CD8-positive, alpha-beta memory T cell (primary cell): ENCODE data around the gene COL13A1. TPM values are rescaled to one million over a fixed set of nuclear protein-coding genes. Genes with fewer than 3 reads are reported as not detected.

Source experiments
- CTCF ChIA-PET: fragments of 350-600 bp; sonication (Branson Sonifier 250); formaldehyde crosslinking; loops from one replicate; lab custom pipeline; 2021; ENCODE audit warnings: antibody characterized with exemption; lab: Charles Lee
- POLR2A ChIA-PET: fragments of 350-600 bp; sonication (Branson Sonifier 250); formaldehyde crosslinking; loops from one replicate; lab custom pipeline; 2021; ENCODE audit warnings: antibody characterized with exemption; lab: Charles Lee
- DNase-seq, 5 donors: peaks; one replicate each; pipeline versions ENCODE4 v3.0.0 to v3.0.0-alpha.2; 2020 to 2022; ENCODE audit warnings: mixed read lengths in 1 of 5
- H3K27ac ChIP-seq: one replicate; pipeline ENCODE4 v1.7.0; 2013; ENCODE audit warnings: low read depth, mild to moderate bottlenecking, low read length, moderate library complexity
- H3K27me3 ChIP-seq: 2 replicates; pipeline ENCODE4 v1.7.0; 2013; ENCODE audit warnings: low read length, mild to moderate bottlenecking; ENCODE audit not compliant: insufficient read depth, poor library complexity, severe bottlenecking
- H3K36me3 ChIP-seq: 2 replicates; pipeline ENCODE4 v1.7.0; 2013; ENCODE audit warnings: mild to moderate bottlenecking, low read length, moderate library complexity; ENCODE audit not compliant: insufficient read depth
- H3K4me1 ChIP-seq: 2 replicates; pipeline ENCODE4 v1.7.0; 2013; ENCODE audit warnings: mild to moderate bottlenecking, low read length, moderate library complexity; ENCODE audit not compliant: insufficient read depth
- H3K4me3 ChIP-seq: 2 replicates; pipeline ENCODE4 v1.7.0; 2013; ENCODE audit warnings: mild to moderate bottlenecking, low read length
- H3K9me3 ChIP-seq: 2 replicates; pipeline ENCODE4 v1.7.0; 2013; ENCODE audit warnings: mild to moderate bottlenecking, low read length
- H3K27ac Mint-ChIP-seq, 8 donors: one replicate each; pipeline ENCODE4 v1.8.0; 2020 to 2021; ENCODE audit warnings: mixed read lengths in 8 of 8, mild to moderate bottlenecking in 6 of 8, inconsistent platforms in 3 of 8, moderate library complexity in 3 of 8
- H3K27me3 Mint-ChIP-seq, 2 donors: one replicate each; pipeline ENCODE4 v1.8.0; 2020 to 2021; ENCODE audit warnings: mixed read lengths in 2 of 2, mild to moderate bottlenecking in 1 of 2, moderate library complexity in 1 of 2
- H3K36me3 Mint-ChIP-seq, 3 donors: one replicate each; pipeline ENCODE4 v1.8.0; 2020 to 2021; ENCODE audit warnings: mixed read lengths in 3 of 3, inconsistent platforms in 1 of 3, mild to moderate bottlenecking in 1 of 3
- H3K4me1 Mint-ChIP-seq, 3 donors: one replicate each; pipeline ENCODE4 v1.8.0; 2020 to 2021; ENCODE audit warnings: mixed read lengths in 3 of 3, inconsistent platforms in 1 of 3, mild to moderate bottlenecking in 1 of 3
- H3K4me3 Mint-ChIP-seq, 7 donors: one replicate each; pipeline ENCODE4 v1.8.0; 2020 to 2021; ENCODE audit warnings: mixed read lengths in 7 of 7, mild to moderate bottlenecking in 6 of 7, moderate library complexity in 4 of 7, inconsistent platforms in 2 of 7
- H3K9me3 Mint-ChIP-seq, 5 donors: one replicate each; pipeline ENCODE4 v1.8.0; 2020 to 2022; ENCODE audit warnings: mixed read lengths in 5 of 5, mild to moderate bottlenecking in 3 of 5, moderate library complexity in 2 of 5, inconsistent platforms in 1 of 5
- polyA plus RNA-seq: library from polyadenylated mRNA; unstranded; fragments of 300-500 nt; fragmentation: Illumina TruSeq; gene quantifications from one replicate; pipeline ENCODE4 v1.2.3, GENCODE V29; 2021
- total RNA-seq, 2 experiments: library from RNA; stranded (reverse); gene quantifications; one replicate each; pipeline ENCODE4 v1.2.3, GENCODE V29; 2021

Gene COL13A1
- not detected for total RNA-seq
- not detected for polyA plus RNA-seq

DNA sequence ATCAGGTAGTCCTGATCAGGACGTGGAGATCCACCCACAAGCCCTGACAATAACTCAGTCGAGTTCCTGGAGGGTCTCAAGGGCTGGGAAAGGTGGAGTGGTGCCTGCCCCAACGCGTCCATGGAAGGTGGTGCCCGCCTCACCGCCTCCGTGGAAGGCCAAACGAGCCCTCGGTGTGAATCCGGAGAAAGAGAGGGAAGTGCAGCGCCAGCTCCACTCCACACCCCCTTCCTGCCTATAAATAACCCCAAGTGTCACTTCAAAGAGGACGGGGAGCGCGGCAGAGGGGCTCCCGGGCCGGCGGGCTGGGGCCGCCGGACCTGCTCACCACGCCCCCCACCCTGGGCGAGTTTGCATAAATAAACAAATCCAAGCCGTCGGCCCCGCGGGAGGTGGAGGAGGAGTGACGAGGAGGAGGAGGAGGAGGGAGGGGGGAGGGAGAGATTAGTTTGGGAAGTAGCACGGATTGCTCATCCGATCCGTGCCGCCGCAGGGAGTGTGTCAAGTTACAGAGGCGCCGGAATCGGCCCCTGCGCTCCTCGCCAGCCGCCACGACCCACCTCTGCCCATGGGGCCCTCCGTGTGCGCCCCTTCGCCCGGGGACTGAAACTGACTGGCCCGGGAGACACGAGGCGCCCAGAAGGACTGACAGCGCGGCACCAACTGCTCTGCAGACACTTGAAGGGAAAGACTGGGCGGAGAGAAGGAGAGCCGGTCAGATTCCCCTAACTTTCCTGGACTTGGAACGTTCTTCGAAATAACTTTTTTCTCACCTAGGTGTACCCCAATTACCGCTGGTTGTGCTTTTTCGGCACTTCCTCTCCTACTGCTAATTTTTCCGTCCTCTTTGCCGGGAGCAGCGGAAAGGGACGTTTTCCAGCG lies at the start of gene COL13A1:
TSS of gene COL13A1 (plus strand) at position 473 of the 882 bp plus-strand sequence. CDS start 518 bp downstream, outside the sequence.
- H3K36me3 Mint-ChIP-seq = no peaks in the 10 kb centered on the region
- ChIA-PET POLR2A (no interaction called here), CTCF (no interaction called here)
- H3K27ac Mint-ChIP-seq = no peak within 1 kb of the TSS
- peaks cover 41 to 66% of the 10 kb centered on the region in 2 donors for H3K27me3 Mint-ChIP-seq
- Histone ChIP-seq H3K4me3 (no peak within 1 kb of the TSS), H3K4me1 (no peaks in the 10 kb centered on the region), H3K27me3 (peaks cover 14% of the 10 kb centered on the region), H3K36me3 (no peaks in the 10 kb centered on the region), H3K27ac (no peak within 1 kb of the TSS), H3K9me3 (no peaks in the 10 kb centered on the region)
- no peaks in the 10 kb centered on the region for H3K9me3 Mint-ChIP-seq
- peak within 1 kb of the TSS in 6 of 7 donors; percentile 4 to 77 (median 42) for H3K4me3 Mint-ChIP-seq
- peaks cover 7 to 16% (median 8%) of the 10 kb centered on the region in 3 donors for H3K4me1 Mint-ChIP-seq
- no peak for DNase-seq

DNA sequence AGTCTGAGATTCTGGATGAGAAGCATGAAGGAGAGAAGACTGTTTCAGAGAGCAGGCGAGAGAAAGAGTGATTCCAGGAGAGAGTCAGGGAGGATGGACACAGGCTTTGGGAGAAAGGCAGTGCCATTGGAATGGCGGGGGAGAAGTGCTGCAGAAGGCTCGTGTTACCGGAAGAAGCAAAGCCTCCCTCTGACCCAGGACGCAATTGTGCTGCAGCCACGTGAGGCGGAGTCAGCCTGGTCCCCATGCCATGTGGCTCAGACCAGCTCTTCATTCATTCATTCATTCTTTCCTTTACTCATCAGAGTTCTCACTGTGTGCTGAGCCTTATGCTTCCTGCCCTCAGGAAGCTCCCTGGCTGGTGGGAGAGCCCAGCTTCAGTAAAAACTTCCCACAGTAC lies 49.2 kb upstream of the COL13A1 start:
- Mint-ChIP-seq H3K9me3 (no peaks in the 10 kb centered on the region), H3K4me1 (no peaks in the 10 kb centered on the region), H3K27ac (no peak overlapping the region), H3K4me3 (no peak overlapping the region), H3K36me3 (peaks cover 0 to 7% (median 0%) of the 10 kb centered on the region in 3 donors), H3K27me3 (peaks cover 17 to 33% of the 10 kb centered on the region in 2 donors)
- CTCF ChIA-PET = no interaction called here
- no peak for DNase-seq
- no peak overlapping the region for H3K4me3 ChIP-seq
- no peaks in the 10 kb centered on the region for H3K4me1 ChIP-seq
- H3K36me3 ChIP-seq = no peaks in the 10 kb centered on the region
- H3K27me3 ChIP-seq = no peaks in the 10 kb centered on the region
- POLR2A ChIA-PET = interaction anchor here (0.6 kb wide), 1 partner anchor 11 kb away, joined by 4 read pairs; no protein-coding TSS in a partner anchor
- no peak overlapping the region for H3K27ac ChIP-seq
- no peaks in the 10 kb centered on the region for H3K9me3 ChIP-seq

DNA sequence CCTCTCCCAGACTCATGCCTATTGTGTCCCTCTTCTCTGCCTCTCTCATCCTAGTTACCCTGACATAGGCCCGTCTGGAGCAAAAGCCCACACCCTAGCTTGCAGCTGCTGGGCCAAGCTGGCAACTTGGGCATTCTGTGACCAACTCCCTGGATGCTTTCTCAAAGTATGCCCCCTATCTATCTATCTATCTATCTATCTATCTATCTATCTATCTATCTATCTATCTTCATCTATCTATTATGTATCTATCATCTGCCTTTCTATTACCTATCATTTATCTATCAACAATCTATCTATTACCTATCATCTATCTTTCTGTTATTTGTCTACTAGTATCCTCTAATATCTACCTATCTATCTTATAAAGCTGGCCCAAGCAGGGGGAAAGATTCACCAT lies 45.4 kb upstream of the COL13A1 start:
- Histone ChIP-seq H3K27ac (no peak overlapping the region), H3K4me3 (no peak overlapping the region), H3K9me3 (no peaks in the 10 kb centered on the region), H3K36me3 (no peaks in the 10 kb centered on the region), H3K4me1 (no peaks in the 10 kb centered on the region), H3K27me3 (no peaks in the 10 kb centered on the region)
- no peak for DNase-seq
- Mint-ChIP-seq H3K4me3 (no peak overlapping the region), H3K9me3 (no peaks in the 10 kb centered on the region), H3K36me3 (peaks cover 0 to 7% (median 0%) of the 10 kb centered on the region in 3 donors), H3K4me1 (no peaks in the 10 kb centered on the region), H3K27me3 (peaks cover 12 to 19% of the 10 kb centered on the region in 2 donors), H3K27ac (peak overlapping the region in 1 of 8 donors; percentile 39)
- CTCF ChIA-PET = no interaction called here
- POLR2A ChIA-PET = no interaction called here

DNA sequence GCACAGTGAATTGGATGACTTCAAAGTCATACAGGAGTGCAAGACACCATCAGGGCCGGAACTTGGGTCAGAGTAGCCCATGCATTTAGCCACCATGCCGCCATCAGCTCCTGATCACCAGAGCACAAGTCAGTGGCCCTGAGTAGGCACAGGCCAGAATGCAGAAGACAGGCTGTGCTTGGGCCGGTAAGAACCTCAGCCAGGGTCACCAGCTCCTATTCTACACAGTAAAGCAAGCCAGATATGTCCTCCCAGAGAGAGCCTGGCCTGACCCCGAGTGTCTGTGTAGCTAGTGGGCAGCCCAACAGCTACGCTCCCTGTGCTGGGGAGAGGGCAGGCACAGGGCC lies 44.5 kb upstream of the COL13A1 start:
- Mint-ChIP-seq H3K4me1 (no peaks in the 10 kb centered on the region), H3K9me3 (no peaks in the 10 kb centered on the region), H3K36me3 (no peaks in the 10 kb centered on the region), H3K4me3 (no peak overlapping the region), H3K27me3 (peaks cover 10 to 19% of the 10 kb centered on the region in 2 donors), H3K27ac (no peak overlapping the region)
- H3K27ac ChIP-seq = no peak overlapping the region
- H3K27me3 ChIP-seq = no peaks in the 10 kb centered on the region
- ChIA-PET CTCF (no interaction called here), POLR2A (no interaction called here)
- peak in 1 of 5 donors; percentile 24 for DNase-seq
- H3K9me3 ChIP-seq = no peaks in the 10 kb centered on the region
- H3K36me3 ChIP-seq = no peaks in the 10 kb centered on the region
- H3K4me1 ChIP-seq = no peaks in the 10 kb centered on the region
- H3K4me3 ChIP-seq = no peak overlapping the region

DNA sequence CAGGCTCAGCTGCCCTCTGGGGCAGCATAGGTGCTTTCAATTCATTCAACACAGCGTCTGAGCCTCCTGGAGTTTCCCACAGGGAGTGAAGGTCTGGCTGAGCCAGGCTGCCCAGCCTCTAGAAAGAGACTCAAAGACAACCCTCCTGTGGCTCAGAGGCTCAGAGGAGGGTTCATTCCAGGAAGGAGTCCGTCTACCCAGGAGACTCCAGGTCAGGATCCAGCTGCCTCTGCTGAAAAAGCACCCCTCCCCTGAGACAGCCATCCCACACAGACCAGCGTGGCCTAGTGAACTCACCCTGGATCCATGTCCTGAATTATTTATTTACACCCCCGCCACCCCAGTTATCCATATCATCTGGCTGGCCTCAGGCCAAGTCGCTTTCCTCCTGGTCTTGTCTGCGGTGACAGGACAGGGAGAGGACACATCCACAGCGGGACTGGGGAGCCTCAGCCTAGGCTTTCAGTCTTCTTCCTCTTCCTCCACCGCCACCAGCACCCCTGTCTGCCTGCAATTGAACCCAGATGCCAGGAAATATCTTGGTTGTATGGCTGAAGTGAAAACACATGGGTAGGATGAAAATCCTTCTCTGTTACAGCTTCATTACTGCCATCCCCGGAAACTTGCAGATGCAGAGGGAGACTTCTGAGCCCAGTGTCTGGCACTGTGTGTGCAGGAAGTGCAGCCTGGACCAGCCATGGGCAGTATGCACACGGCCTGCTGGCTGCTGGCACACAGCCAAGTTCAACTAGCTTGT lies 44.0 kb upstream of the COL13A1 start:
- H3K4me1 Mint-ChIP-seq = no peaks in the 10 kb centered on the region
- no peaks in the 10 kb centered on the region for H3K9me3 Mint-ChIP-seq
- no peak overlapping the region for H3K27ac Mint-ChIP-seq
- ChIA-PET CTCF (no interaction called here), POLR2A (no interaction called here)
- Histone ChIP-seq H3K9me3 (no peaks in the 10 kb centered on the region), H3K4me3 (no peak overlapping the region), H3K4me1 (no peaks in the 10 kb centered on the region), H3K36me3 (no peaks in the 10 kb centered on the region), H3K27me3 (no peaks in the 10 kb centered on the region), H3K27ac (no peak overlapping the region)
- H3K36me3 Mint-ChIP-seq = no peaks in the 10 kb centered on the region
- H3K27me3 Mint-ChIP-seq = peaks cover 9 to 19% of the 10 kb centered on the region in 2 donors
- no peak overlapping the region for H3K4me3 Mint-ChIP-seq
- peak in 1 of 5 donors; percentile 18 for DNase-seq

DNA sequence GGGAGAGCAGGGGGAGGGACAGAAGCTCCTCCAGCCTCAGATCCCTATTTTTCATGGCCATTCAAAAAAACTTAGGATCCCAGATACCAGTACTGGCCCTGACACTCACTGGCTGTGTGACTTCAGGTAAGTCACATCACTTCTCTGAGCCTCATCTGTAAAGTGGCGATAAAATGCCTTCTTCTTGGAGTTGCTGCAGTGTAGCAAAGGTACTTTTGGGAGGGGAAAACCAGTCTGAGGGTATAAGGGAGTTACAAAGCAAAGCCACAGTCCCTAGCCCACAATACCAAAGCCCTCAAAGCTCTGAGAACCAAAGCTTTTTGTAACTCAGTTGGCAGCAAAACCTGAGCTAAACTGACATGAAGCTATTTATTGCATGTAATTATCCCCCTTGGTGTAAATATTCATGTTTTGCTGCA lies 43.4 kb upstream of the COL13A1 start:
- H3K4me1 ChIP-seq = no peaks in the 10 kb centered on the region
- ChIA-PET POLR2A (no interaction called here), CTCF (no interaction called here)

DNA sequence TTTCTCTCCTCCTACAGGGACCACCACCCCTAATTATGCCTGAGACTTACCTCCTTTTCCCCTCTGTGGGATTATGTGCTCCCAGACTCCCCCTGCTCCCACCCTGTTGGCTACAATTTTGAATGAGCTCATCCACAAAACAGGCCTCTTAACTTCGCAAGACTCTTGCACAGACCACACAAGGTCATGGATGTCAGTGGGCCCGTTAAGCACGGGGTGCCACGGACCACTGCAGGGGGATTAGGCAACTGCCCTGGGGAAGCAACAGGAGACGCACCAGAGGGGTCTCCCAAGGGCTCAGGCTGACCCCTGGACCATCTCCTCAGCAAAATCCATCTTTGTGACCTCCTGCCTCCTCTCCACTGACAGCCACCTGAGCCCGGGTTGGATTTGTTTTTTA lies 42.1 kb upstream of the COL13A1 start:
- ChIA-PET CTCF (no interaction called here), POLR2A (no interaction called here)
- Mint-ChIP-seq H3K27me3 (peaks cover 4 to 19% of the 10 kb centered on the region in 2 donors), H3K4me1 (no peaks in the 10 kb centered on the region), H3K4me3 (no peak overlapping the region), H3K27ac (peak overlapping the region in 1 of 8 donors; percentile 30), H3K36me3 (no peaks in the 10 kb centered on the region), H3K9me3 (no peaks in the 10 kb centered on the region)
- Histone ChIP-seq H3K36me3 (no peaks in the 10 kb centered on the region), H3K27me3 (no peaks in the 10 kb centered on the region), H3K4me1 (no peaks in the 10 kb centered on the region), H3K4me3 (no peak overlapping the region), H3K27ac (no peak overlapping the region), H3K9me3 (no peaks in the 10 kb centered on the region)
- DNase-seq = no peak

More for the DNA sequence above, 43.4 kb upstream of the COL13A1 start:
- Histone ChIP-seq H3K36me3 (no peaks in the 10 kb centered on the region), H3K4me3 (no peak overlapping the region), H3K27me3 (no peaks in the 10 kb centered on the region), H3K27ac (no peak overlapping the region), H3K9me3 (no peaks in the 10 kb centered on the region)
- DNase-seq = no peak
- Mint-ChIP-seq H3K9me3 (no peaks in the 10 kb centered on the region), H3K36me3 (no peaks in the 10 kb centered on the region), H3K27me3 (peaks cover 6 to 19% of the 10 kb centered on the region in 2 donors), H3K4me1 (no peaks in the 10 kb centered on the region), H3K27ac (no peak overlapping the region), H3K4me3 (no peak overlapping the region)

DNA sequence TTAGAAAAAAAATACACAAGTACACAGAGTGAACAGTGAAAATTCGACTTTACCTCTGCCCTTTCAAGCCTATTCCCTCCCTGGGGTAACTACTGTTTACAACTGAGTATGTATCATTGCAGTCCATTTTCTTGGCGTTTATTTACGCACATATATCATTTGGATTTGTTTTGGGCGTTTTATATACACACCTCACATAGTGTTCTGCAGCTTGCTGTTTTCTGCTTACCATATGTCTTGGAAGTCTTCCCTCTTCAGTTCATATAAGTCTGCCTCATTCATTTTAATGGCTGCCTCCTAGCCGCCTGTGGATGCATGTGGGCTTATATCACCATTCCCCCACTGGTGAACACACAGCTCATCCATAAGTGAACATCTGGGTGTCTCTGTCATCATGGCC lies 41.6 kb upstream of the COL13A1 start:
- no peak overlapping the region for H3K27ac ChIP-seq
- H3K4me1 Mint-ChIP-seq = no peaks in the 10 kb centered on the region
- CTCF ChIA-PET = no interaction called here
- no peak overlapping the region for H3K4me3 Mint-ChIP-seq
- H3K36me3 ChIP-seq = no peaks in the 10 kb centered on the region
- H3K9me3 Mint-ChIP-seq = no peaks in the 10 kb centered on the region
- no peak overlapping the region for H3K27ac Mint-ChIP-seq
- POLR2A ChIA-PET = no interaction called here
- no peaks in the 10 kb centered on the region for H3K4me1 ChIP-seq
- no peak overlapping the region for H3K4me3 ChIP-seq
- no peaks in the 10 kb centered on the region for H3K27me3 ChIP-seq
- peaks cover 4 to 19% of the 10 kb centered on the region in 2 donors for H3K27me3 Mint-ChIP-seq
- no peaks in the 10 kb centered on the region for H3K9me3 ChIP-seq
- no peak for DNase-seq
- H3K36me3 Mint-ChIP-seq = no peaks in the 10 kb centered on the region
